H1 (cell line): ENCODE data around the gene SV2B. TPM values are rescaled to one million over a fixed set of nuclear protein-coding genes. Genes with fewer than 3 reads are reported as not detected.

Source experiments
- CTCF ChIA-PET: fragments of 300-600 bp; sonication (Branson Sonifier 250); formaldehyde crosslinking; loops from one replicate; lab custom pipeline; 2021; ENCODE audit not compliant: partially characterized antibody; lab: Charles Lee
- POLR2A ChIA-PET: fragments of 300-600 bp; sonication (Branson Sonifier 250); formaldehyde crosslinking; loops from one replicate; lab custom pipeline; 2021; ENCODE audit warnings: inconsistent platforms; ENCODE audit not compliant: partially characterized antibody; lab: Charles Lee
- DNase-seq, 2 experiments: peaks; one replicate each; pipeline versions ENCODE4 v3.0.0 to v3.0.0-alpha.2; 2010 to 2022; ENCODE audit warnings: low spot score in 2 of 2, low read depth in 1 of 2, mixed read lengths in 1 of 2
- FAIRE-seq: peaks from 2 replicates; lab custom pipeline; 2011; peaks lifted over from hg19 to GRCh38; lab: Jason Lieb, UNC
- H2AFZ ChIP-seq: 2 replicates; pipeline ENCODE4 v1.8.1; 2012; ENCODE audit warnings: low read length, inconsistent platforms
- H2AK5ac ChIP-seq: 2 replicates; pipeline ENCODE4 v1.6.1; 2013; ENCODE audit warnings: low read depth, low read length
- H2BK120ac ChIP-seq: replicated peaks from 2 replicates; pipeline ENCODE3; 2013; ENCODE audit warnings: low read depth, low read length, inconsistent platforms
- H2BK12ac ChIP-seq: 2 replicates; pipeline ENCODE4 v1.6.1; 2013; ENCODE audit warnings: low read depth, low read length
- H2BK15ac ChIP-seq: 2 replicates; pipeline ENCODE4 v1.6.1; 2013; ENCODE audit warnings: low read length
- H2BK20ac ChIP-seq: 2 replicates; pipeline ENCODE4 v1.6.1; 2013; ENCODE audit warnings: low read length
- H2BK5ac ChIP-seq: 2 replicates; pipeline ENCODE4 v1.6.1; 2013; ENCODE audit warnings: low read depth, low read length
- H3K14ac ChIP-seq: 2 replicates; pipeline ENCODE4 v1.6.1; 2013; ENCODE audit warnings: inconsistent platforms; ENCODE audit not compliant: insufficient read length
- H3K18ac ChIP-seq: 2 replicates; pipeline ENCODE4 v1.6.1; 2013; ENCODE audit warnings: low read length; ENCODE audit errors: extremely low read depth
- H3K23ac ChIP-seq: 2 replicates; pipeline ENCODE4 v1.6.1; 2013; ENCODE audit warnings: inconsistent platforms; ENCODE audit not compliant: insufficient read length
- H3K23me2 ChIP-seq: 2 replicates; pipeline ENCODE4 v1.6.1; 2013; ENCODE audit warnings: low read depth, low read length
- H3K27ac ChIP-seq: 2 replicates; pipeline ENCODE4 v1.6.1; 2011; ENCODE audit warnings: low read depth, low read length, inconsistent platforms
- H3K27me3 ChIP-seq, 4 experiments: replicated peaks in 1 of 4; 1 replicate in 1 of 4; 2 replicates in 3 of 4; pipeline versions ENCODE4 v1.6.1 to v1.8.1; 2011 to 2013; ENCODE audit warnings: low read length in 3 of 4, mild to moderate bottlenecking in 3 of 4, inconsistent platforms in 2 of 4, mixed read lengths in 2 of 4, moderate library complexity in 1 of 4; ENCODE audit not compliant: control insufficient read depth in 3 of 4, insufficient read depth in 3 of 4; ENCODE audit errors: extremely low read depth in 1 of 4
- H3K36me3 ChIP-seq, 4 experiments: 2 replicates each; pipeline versions ENCODE4 v1.6.1 to v1.8.1; 2011 to 2013; ENCODE audit warnings: mild to moderate bottlenecking in 4 of 4, low read length in 3 of 4, moderate library complexity in 2 of 4, control low read depth in 1 of 4, inconsistent platforms in 1 of 4; ENCODE audit not compliant: insufficient read depth in 4 of 4, control insufficient read depth in 2 of 4
- H3K4ac ChIP-seq: replicated peaks from 2 replicates; pipeline ENCODE3; 2013; ENCODE audit warnings: low read length, low read depth, mixed read lengths, inconsistent platforms; ENCODE audit not compliant: insufficient read length
- H3K4me1 ChIP-seq, 4 experiments: replicated peaks in 1 of 4; 1 replicate in 1 of 4; 2 replicates in 3 of 4; pipeline versions ENCODE4 v1.6.1 to v1.8.1; 2011 to 2013; ENCODE audit warnings: low read length in 3 of 4, inconsistent platforms in 2 of 4, mixed read lengths in 1 of 4; ENCODE audit not compliant: insufficient read depth in 4 of 4, control insufficient read depth in 3 of 4
- H3K4me2 ChIP-seq, 2 experiments: 2 replicates each; pipeline versions ENCODE4 v1.6.1 to v1.8.1; 2011 to 2013; ENCODE audit warnings: low read depth in 2 of 2, low read length in 2 of 2, control low read depth in 1 of 2, inconsistent platforms in 1 of 2, mild to moderate bottlenecking in 1 of 2; ENCODE audit not compliant: insufficient read depth in 1 of 2
- H3K4me3 ChIP-seq, 4 experiments: fragments of 200-600, 300-600 bp in 1 of 4; sonication (generic), shearing (Covaris generic), sonication (Bioruptor Twin) in 1 of 4; 2 replicates each; pipeline versions ENCODE4 v1.5.1 to v1.8.1; 2011 to 2016; ENCODE audit warnings: low read length in 4 of 4, low read depth in 3 of 4, control low read depth in 2 of 4, inconsistent platforms in 2 of 4, mild to moderate bottlenecking in 2 of 4, mixed read lengths in 1 of 4, moderate library complexity in 1 of 4; ENCODE audit not compliant: insufficient read depth in 2 of 4; ENCODE audit errors: extremely low read depth in 1 of 4
- H3K56ac ChIP-seq: replicated peaks from 2 replicates; pipeline ENCODE3; 2013; ENCODE audit warnings: low read depth, mild to moderate bottlenecking, mixed read lengths, low read length, inconsistent platforms; ENCODE audit not compliant: insufficient read length
- H3K79me1 ChIP-seq: 2 replicates; pipeline ENCODE4 v1.6.1; 2013; ENCODE audit warnings: low read depth, low read length, control low read depth
- H3K79me2 ChIP-seq, 2 experiments: 2 replicates each; pipeline versions ENCODE4 v1.6.1 to v1.8.1; 2012 to 2013; ENCODE audit warnings: low read length in 2 of 2, mild to moderate bottlenecking in 2 of 2, inconsistent platforms in 1 of 2; ENCODE audit not compliant: insufficient read depth in 2 of 2, control insufficient read depth in 1 of 2
- H3K9ac ChIP-seq, 4 experiments: replicated peaks in 1 of 4; 1 replicate in 1 of 4; 2 replicates in 3 of 4; pipeline versions ENCODE4 v1.6.1 to v1.8.1; 2011 to 2013; ENCODE audit warnings: low read depth in 3 of 4, low read length in 3 of 4, control low read depth in 2 of 4, mild to moderate bottlenecking in 2 of 4, moderate library complexity in 2 of 4, inconsistent platforms in 1 of 4; ENCODE audit errors: extremely low read depth in 1 of 4
- H3K9me3 ChIP-seq, 2 experiments: 2 replicates each; pipeline versions ENCODE4 v1.6.1 to v1.8.1; 2012 to 2013; ENCODE audit warnings: mild to moderate bottlenecking in 2 of 2, moderate library complexity in 2 of 2, control low read depth in 1 of 2, inconsistent platforms in 1 of 2, low read depth in 1 of 2, low read length in 1 of 2, mixed read lengths in 1 of 2; ENCODE audit not compliant: insufficient read depth in 2 of 2
- H4K20me1 ChIP-seq, 2 experiments: replicated peaks in 1 of 2; 2 replicates each; pipeline versions ENCODE3 to v1.8.1; 2011 to 2013; ENCODE audit warnings: inconsistent platforms in 2 of 2, low read length in 2 of 2, mild to moderate bottlenecking in 1 of 2; ENCODE audit not compliant: insufficient read depth in 2 of 2, control insufficient read depth in 1 of 2
- H4K5ac ChIP-seq: 2 replicates; pipeline ENCODE4 v1.6.1; 2013; ENCODE audit warnings: low read length, low read depth, mixed read lengths, inconsistent platforms; ENCODE audit not compliant: insufficient read length
- H4K8ac ChIP-seq: 2 replicates; pipeline ENCODE4 v1.8.0; 2013; ENCODE audit warnings: mild to moderate bottlenecking, moderate library complexity, low read length, inconsistent platforms; ENCODE audit not compliant: insufficient read depth; ENCODE audit errors: extremely low read depth
- H4K91ac ChIP-seq: replicated peaks from 2 replicates; pipeline ENCODE3; 2013; ENCODE audit warnings: low read length, mixed read lengths, inconsistent platforms; ENCODE audit not compliant: insufficient read length
- EGR1 ChIP-seq: IDR thresholded peaks from 2 replicates; pipeline ENCODE4 v1.6.1; 2011; ENCODE audit warnings: low read depth, low read length, borderline replicate concordance
- GABPA ChIP-seq: IDR thresholded peaks from 2 replicates; pipeline ENCODE4 v1.6.1; 2011; ENCODE audit warnings: mild to moderate bottlenecking, low read length, moderate library complexity, borderline replicate concordance; ENCODE audit not compliant: insufficient read depth
- HDAC2 ChIP-seq, 2 experiments: fragments of 300-600 bp in 1 of 2; sonication (generic) in 1 of 2; IDR thresholded peaks; 2 replicates each; pipeline ENCODE4 v1.6.1; 2011 to 2012; ENCODE audit warnings: low read depth in 2 of 2, low read length in 2 of 2, mild to moderate bottlenecking in 2 of 2, moderate library complexity in 2 of 2, borderline replicate concordance in 1 of 2, inconsistent platforms in 1 of 2
- JUN ChIP-seq: IDR thresholded peaks from 2 replicates; pipeline ENCODE4 v1.6.1; 2011; ENCODE audit warnings: low read depth, mild to moderate bottlenecking, improper control_type of control experiment, low read length
- PHF8 ChIP-seq: fragments of 200-600 bp; sonication (generic); conservative IDR thresholded peaks from 2 replicates; pipeline ENCODE4 v1.7.1; 2012; ENCODE audit warnings: low read depth, mild to moderate bottlenecking, inconsistent platforms, low read length, moderate library complexity
- POU5F1 ChIP-seq: IDR thresholded peaks from 2 replicates; pipeline ENCODE4 v1.6.1; 2011; ENCODE audit warnings: low read depth, mild to moderate bottlenecking, low read length, moderate library complexity
- RAD21 ChIP-seq, 2 experiments: IDR thresholded peaks in 1 of 2; conservative IDR thresholded peaks in 1 of 2; 2 replicates each; pipeline ENCODE4 v1.6.1; 2011; ENCODE audit warnings: low read depth in 2 of 2, low read length in 2 of 2, improper control_type of control experiment in 1 of 2, inconsistent platforms in 1 of 2, mild to moderate bottlenecking in 1 of 2, moderate library complexity in 1 of 2
- RBBP5 ChIP-seq: IDR thresholded peaks from 2 replicates; pipeline ENCODE4 v1.7.1; 2012; ENCODE audit warnings: low read depth, mild to moderate bottlenecking, inconsistent platforms, low read length, moderate library complexity, borderline replicate concordance
- RXRA ChIP-seq: IDR thresholded peaks from 2 replicates; pipeline ENCODE4 v1.6.1; 2011; ENCODE audit warnings: low read depth, mild to moderate bottlenecking, low read length, moderate library complexity; ENCODE audit not compliant: insufficient read depth
- SIN3A ChIP-seq, 2 experiments: IDR thresholded peaks in 1 of 2; conservative IDR thresholded peaks in 1 of 2; 2 replicates each; pipeline ENCODE4 v1.6.1; 2011 to 2012; ENCODE audit warnings: low read length in 2 of 2, improper control_type of control experiment in 1 of 2, low read depth in 1 of 2, mild to moderate bottlenecking in 1 of 2
- SIX5 ChIP-seq: IDR thresholded peaks from 2 replicates; pipeline ENCODE4 v1.6.1; 2011; ENCODE audit warnings: mild to moderate bottlenecking, low read depth, low read length
- WGBS, 2 experiments: shearing (Covaris generic) in 1 of 2; methylation state at CpG; one replicate each; pipeline versions ENCODE4 v1.1.6 to v1.1.7; 2013 to 2015; ENCODE audit warnings: low lambda C conversion rate in 2 of 2, mixed read lengths in 2 of 2, inconsistent platforms in 1 of 2, low coverage in 1 of 2, missing lambda C conversion rate in 1 of 2; ENCODE audit not compliant: insufficient replicate concordance in 2 of 2, insufficient coverage in 1 of 2, insufficient read length in 1 of 2; ENCODE audit errors: extremely low coverage in 1 of 2, missing lambda C conversion rate in 1 of 2; 5-methylcytosine and 5-hydroxymethylcytosine counted together
- polyA plus RNA-seq, 7 experiments: library from polyadenylated mRNA; depleted of rRNA in 3 of 7; stranded (reverse) in 5 of 7; unstranded in 2 of 7; fragments of >200 nt in 5 of 7; fragments of 200-250 nt in 2 of 7; gene quantifications; 1 replicate in 5 of 7; 2 replicates in 1 of 7; 4 replicates in 1 of 7; pipeline versions ENCODE4 v1.2.1 to v1.2.3, GENCODE V29; 2011 to 2013; ENCODE audit warnings: missing spikeins in 2 of 7, mixed read lengths in 2 of 7
- total RNA-seq: library from RNA; stranded (reverse); fragmentation: NEBNext Ultra II Directional; extraction: Animal tissue kit (Norgen Biotek cat#: 25700); gene quantifications from 2 replicates; pipeline ENCODE4 v1.2.1, GENCODE V29; 2021

The SV2B gene
- total and polyA plus RNA-seq, 2 of the 8 experiments (the other 6 are each of a cell fraction or from before 2014, with no cell fraction given) = 0.09 to 0.20 TPM

DNA sequence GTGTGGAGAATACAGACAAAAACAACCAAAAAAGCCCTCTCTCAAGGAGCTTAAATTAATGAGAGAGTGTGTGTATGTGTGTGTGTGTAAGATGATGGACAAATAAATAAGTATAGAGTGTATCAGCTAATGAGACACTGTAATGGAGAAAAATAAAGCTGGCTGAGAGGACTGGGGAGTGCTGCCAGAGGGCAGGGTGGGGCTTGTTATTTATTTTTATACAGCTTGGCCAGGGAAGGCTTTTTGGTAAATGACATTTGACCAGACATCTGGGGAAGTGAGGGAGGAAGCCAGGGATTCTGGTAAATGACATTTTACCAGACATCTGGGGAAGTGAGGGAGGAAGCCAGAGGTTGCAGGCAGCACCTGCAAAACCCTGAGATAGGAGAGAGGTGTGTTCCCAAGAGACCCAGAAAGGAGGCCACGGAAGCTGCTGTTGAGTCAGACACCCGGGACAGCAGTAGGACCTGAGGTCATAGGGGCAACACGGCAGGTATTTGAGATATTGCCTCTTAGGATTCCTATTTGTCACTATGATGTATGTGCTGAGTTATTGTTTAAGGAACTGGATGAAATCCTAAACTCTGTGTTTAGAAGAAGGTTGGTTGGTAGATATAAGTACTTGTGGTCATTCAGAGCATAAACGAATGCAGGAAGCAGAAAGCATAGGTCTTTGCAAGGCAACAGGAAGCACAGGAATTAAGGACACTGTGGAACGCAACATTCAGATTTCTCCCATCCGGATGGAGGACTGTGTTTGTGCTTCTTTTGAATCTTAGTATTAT lies 2.7 kb downstream of the SV2B start:
- peaks cover 0 to 2% of the 10 kb centered on the region in 2 experiments; a peak in 1 of 4 replicates for H3K9me3 ChIP-seq
- H4K20me1 ChIP-seq = no peaks in the 10 kb centered on the region
- H3K27me3 ChIP-seq = peaks cover 21 to 45% (median 41%) of the 10 kb centered on the region in 4 experiments
- no peak overlapping the region for H4K5ac ChIP-seq
- no peak overlapping the region for H3K4ac ChIP-seq
- 85% methylated on average over 6 of the region's 6 CpGs; no CpG with 5 or more reads in 1 of the 2 experiments for WGBS, 2 experiments
- H3K79me2 ChIP-seq = no peaks in the 10 kb centered on the region
- H3K4me2 ChIP-seq = no peak overlapping the region
- no peak overlapping the region for H4K91ac ChIP-seq
- no peak overlapping the region for H3K27ac ChIP-seq
- no peak overlapping the region for H2BK20ac ChIP-seq
- no peak overlapping the region for H3K56ac ChIP-seq
- no peak overlapping the region for H2AFZ ChIP-seq
- H3K23me2 ChIP-seq = peaks cover 10% of the 10 kb centered on the region; the same call in 1 of the 2 replicates
- no peak overlapping the region for H2BK120ac ChIP-seq
- H2AK5ac ChIP-seq = no peak overlapping the region
- DNase-seq (no peak), FAIRE-seq (no peak)
- H3K4me1 ChIP-seq = peaks cover 0 to 5% (median 1%) of the 10 kb centered on the region in 4 experiments; a peak in 5 of 7 replicates
- ChIA-PET CTCF (interaction anchor here (0.8 to 1.7 kb wide), 3 partner anchors 16 to 156 kb away, joined by 3 to 6 read pairs (median 5); no protein-coding TSS in a partner anchor), POLR2A (no interaction called here)
- H3K14ac ChIP-seq = no peak overlapping the region
- no peak overlapping the region for H3K23ac ChIP-seq
- H3K4me3 ChIP-seq = no peak overlapping the region
- no peak overlapping the region for H2BK12ac ChIP-seq
- H2BK15ac ChIP-seq = no peak overlapping the region
- no peak overlapping the region for H4K8ac ChIP-seq
- H3K18ac ChIP-seq = no peak overlapping the region
- H2BK5ac ChIP-seq = no peak overlapping the region
- no peaks in the 10 kb centered on the region; a peak in 1 of 8 replicates for H3K36me3 ChIP-seq
- H3K79me1 ChIP-seq = no peaks in the 10 kb centered on the region
- no peak overlapping the region for H3K9ac ChIP-seq
- TF ChIP-seq PHF8 (no peak), EGR1 (no peak), POU5F1 (no peak), RBBP5 (no peak), RAD21 (IDR thresholded peaks at IDR 0.05 in 1 of 2, conservative IDR thresholded peaks at IDR 0.05 in 1 of 2; ENCODE audit: low read depth in 2 of 2, low read length in 2 of 2) (no peak), JUN (no peak), SIN3A (conservative IDR thresholded peaks at IDR 0.05 in 1 of 2, IDR thresholded peaks at IDR 0.05 in 1 of 2; ENCODE audit: low read depth in 1 of 2, low read length in 2 of 2) (no peak), HDAC2 (IDR thresholded peaks at IDR 0.05; ENCODE audit: borderline replicate concordance in 1 of 2, low read depth in 2 of 2, low read length in 2 of 2) (no peak), RXRA (no peak), SIX5 (no peak), GABPA (no peak)
